MCF 10A (cell line): Measurements from ENCODE around the gene ZNF223. TPM values are rescaled to one million over a fixed set of nuclear protein-coding genes. Genes with fewer than 3 reads are reported as not detected.

Experiments
- BruUV-seq: library from RNA; stranded (reverse); fragments of 400-500 nt; replicated peaks from 2 replicates; lab custom pipeline; 2021; lab: Mats Ljungman, UMichigan
- CTCF ChIA-PET: fragments of 300-600 bp; sonication (Branson Sonifier 250); formaldehyde crosslinking; extraction: SDS; loops from one replicate; lab custom pipeline; 2021; ENCODE audit warnings: antibody characterized with exemption, inconsistent platforms; lab: Yijun Ruan, JAX
- POLR2A ChIA-PET: fragments of 300-600, 350-650 bp; sonication (Branson Sonifier 250); formaldehyde crosslinking; extraction: SDS; loops from one replicate; lab custom pipeline; 2020; ENCODE audit warnings: antibody characterized with exemption, inconsistent platforms; lab: Yijun Ruan, JAX
- DNase-seq: peaks from one replicate; pipeline ENCODE4 v3.0.0-alpha.2; 2018; ENCODE audit not compliant: unreplicated experiment
- H3K27ac Mint-ChIP-seq: one replicate; pipeline ENCODE4 v1.8.0; 2022; ENCODE audit warnings: mild to moderate bottlenecking, low read depth, mixed read lengths; ENCODE audit not compliant: unreplicated experiment
- H3K27me3 Mint-ChIP-seq: one replicate; pipeline ENCODE4 v1.8.0; 2022; ENCODE audit warnings: mixed read lengths; ENCODE audit not compliant: insufficient read depth, unreplicated experiment
- H3K36me3 Mint-ChIP-seq: one replicate; pipeline ENCODE4 v1.8.0; 2022; ENCODE audit warnings: mild to moderate bottlenecking, moderate library complexity, mixed read lengths; ENCODE audit not compliant: insufficient read depth, unreplicated experiment
- H3K4me1 Mint-ChIP-seq: one replicate; pipeline ENCODE4 v1.8.0; 2022; ENCODE audit warnings: mixed read lengths; ENCODE audit not compliant: insufficient read depth, unreplicated experiment
- H3K4me3 Mint-ChIP-seq: one replicate; pipeline ENCODE4 v1.8.0; 2022; ENCODE audit warnings: mild to moderate bottlenecking, moderate library complexity, mixed read lengths; ENCODE audit not compliant: unreplicated experiment
- H3K9me3 Mint-ChIP-seq: one replicate; pipeline ENCODE4 v1.8.0; 2022; ENCODE audit warnings: mixed read lengths; ENCODE audit not compliant: unreplicated experiment
- intact Hi-C: fragments of 100-400 bp; cut with micrococcal nuclease; formaldehyde crosslinking; loops from 2 replicates; pipeline ENCODE4 v1.14.1; 2022
- total RNA-seq: library from RNA; stranded (reverse); gene quantifications from 2 replicates; pipeline ENCODE4 v1.2.3, GENCODE V29; 2022
- TF ChIP-seq, protein P1 (sequence below): fragments of 200-600 bp; IDR thresholded peaks from one replicate; pipeline ENCODE4 v1.8.0; 2022; ENCODE audit warnings: antibody characterized with exemption, mild to moderate bottlenecking; ENCODE audit not compliant: unreplicated experiment

Gene ZNF223
- total RNA-seq, 1 experiment from 2014 or later: 0.56 TPM

DNA sequence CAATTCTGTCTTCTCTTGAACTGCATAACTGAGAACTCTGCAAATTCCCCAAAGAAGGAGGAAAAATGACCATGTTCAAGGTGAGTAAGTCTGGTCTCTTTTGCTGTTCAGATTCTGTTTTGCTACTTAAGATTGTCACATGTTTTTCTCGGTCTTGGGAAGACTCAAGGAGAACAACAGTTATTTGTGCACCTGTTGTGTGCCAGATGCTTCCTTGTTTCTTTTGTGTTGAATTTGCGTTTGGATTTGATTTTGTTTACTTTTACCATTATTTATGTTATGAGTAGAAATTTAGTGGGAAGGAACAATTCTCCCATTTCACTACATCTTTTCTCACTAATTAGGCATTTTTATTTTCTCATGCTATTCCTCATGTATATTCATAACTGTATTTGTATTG lies 24.5 kb downstream of the ZNF223 start:
- H3K9me3 Mint-ChIP-seq: peaks cover 5% of the 10 kb centered on the region
- H3K27me3 Mint-ChIP-seq: no peaks in the 10 kb centered on the region
- CTCF ChIA-PET: no interaction called here
- H3K27ac Mint-ChIP-seq: no peak overlapping the region
- peaks cover 21% of the 10 kb centered on the region for H3K36me3 Mint-ChIP-seq
- intact Hi-C loops: no loop called here
- TF ChIP-seq, protein P1, sequence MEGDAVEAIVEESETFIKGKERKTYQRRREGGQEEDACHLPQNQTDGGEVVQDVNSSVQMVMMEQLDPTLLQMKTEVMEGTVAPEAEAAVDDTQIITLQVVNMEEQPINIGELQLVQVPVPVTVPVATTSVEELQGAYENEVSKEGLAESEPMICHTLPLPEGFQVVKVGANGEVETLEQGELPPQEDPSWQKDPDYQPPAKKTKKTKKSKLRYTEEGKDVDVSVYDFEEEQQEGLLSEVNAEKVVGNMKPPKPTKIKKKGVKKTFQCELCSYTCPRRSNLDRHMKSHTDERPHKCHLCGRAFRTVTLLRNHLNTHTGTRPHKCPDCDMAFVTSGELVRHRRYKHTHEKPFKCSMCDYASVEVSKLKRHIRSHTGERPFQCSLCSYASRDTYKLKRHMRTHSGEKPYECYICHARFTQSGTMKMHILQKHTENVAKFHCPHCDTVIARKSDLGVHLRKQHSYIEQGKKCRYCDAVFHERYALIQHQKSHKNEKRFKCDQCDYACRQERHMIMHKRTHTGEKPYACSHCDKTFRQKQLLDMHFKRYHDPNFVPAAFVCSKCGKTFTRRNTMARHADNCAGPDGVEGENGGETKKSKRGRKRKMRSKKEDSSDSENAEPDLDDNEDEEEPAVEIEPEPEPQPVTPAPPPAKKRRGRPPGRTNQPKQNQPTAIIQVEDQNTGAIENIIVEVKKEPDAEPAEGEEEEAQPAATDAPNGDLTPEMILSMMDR: no peak
- BruUV-seq: no TSS peak
- no peak overlapping the region for H3K4me3 Mint-ChIP-seq
- DNase-seq: no peak
- POLR2A ChIA-PET: no interaction called here
- peaks cover 12% of the 10 kb centered on the region for H3K4me1 Mint-ChIP-seq

DNA sequence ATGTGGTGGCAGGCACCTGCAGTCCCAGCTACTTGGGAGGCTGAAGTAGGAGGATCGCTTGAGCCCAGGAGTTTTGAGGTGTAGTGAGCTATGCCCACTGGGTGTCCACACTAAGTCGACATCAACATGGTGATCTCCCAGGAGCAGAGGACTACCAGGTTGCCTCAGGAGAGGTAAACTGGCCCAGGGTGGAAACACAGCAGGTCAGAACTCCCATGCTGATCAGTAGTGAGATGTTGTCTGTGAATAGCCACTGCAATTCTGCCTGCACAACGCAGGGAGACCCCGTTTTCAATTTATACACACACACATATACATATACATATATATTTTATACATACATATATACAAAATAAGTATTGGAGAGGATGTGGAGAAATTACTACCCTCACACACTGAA lies 40.3 kb downstream of the ZNF223 start:
- ChIA-PET POLR2A (interaction anchor here (1.4 to 1.5 kb wide), 2 partner anchors 20 to 73 kb away, joined by 3 to 5 read pairs; partner anchors contain the start of genes ZNF226 and ZNF284), CTCF (interaction anchor here (1.1 kb wide), 1 partner anchor 22 kb away, joined by 3 read pairs; no protein-coding TSS in a partner anchor)
- Mint-ChIP-seq H3K4me1 (peaks cover 6% of the 10 kb centered on the region), H3K9me3 (no peaks in the 10 kb centered on the region), H3K36me3 (peaks cover 9% of the 10 kb centered on the region), H3K4me3 (no peak overlapping the region), H3K27me3 (no peaks in the 10 kb centered on the region), H3K27ac (no peak overlapping the region)
- no TSS peak for BruUV-seq
- intact Hi-C loops: loop anchor here (5.0 to 10.0 kb wide), 2 partner anchors 90 to 263 kb away; partner anchors contain the start of genes ZNF112 and ZNF230
- no peak for DNase-seq
- TF ChIP-seq, protein P1: no peak

DNA sequence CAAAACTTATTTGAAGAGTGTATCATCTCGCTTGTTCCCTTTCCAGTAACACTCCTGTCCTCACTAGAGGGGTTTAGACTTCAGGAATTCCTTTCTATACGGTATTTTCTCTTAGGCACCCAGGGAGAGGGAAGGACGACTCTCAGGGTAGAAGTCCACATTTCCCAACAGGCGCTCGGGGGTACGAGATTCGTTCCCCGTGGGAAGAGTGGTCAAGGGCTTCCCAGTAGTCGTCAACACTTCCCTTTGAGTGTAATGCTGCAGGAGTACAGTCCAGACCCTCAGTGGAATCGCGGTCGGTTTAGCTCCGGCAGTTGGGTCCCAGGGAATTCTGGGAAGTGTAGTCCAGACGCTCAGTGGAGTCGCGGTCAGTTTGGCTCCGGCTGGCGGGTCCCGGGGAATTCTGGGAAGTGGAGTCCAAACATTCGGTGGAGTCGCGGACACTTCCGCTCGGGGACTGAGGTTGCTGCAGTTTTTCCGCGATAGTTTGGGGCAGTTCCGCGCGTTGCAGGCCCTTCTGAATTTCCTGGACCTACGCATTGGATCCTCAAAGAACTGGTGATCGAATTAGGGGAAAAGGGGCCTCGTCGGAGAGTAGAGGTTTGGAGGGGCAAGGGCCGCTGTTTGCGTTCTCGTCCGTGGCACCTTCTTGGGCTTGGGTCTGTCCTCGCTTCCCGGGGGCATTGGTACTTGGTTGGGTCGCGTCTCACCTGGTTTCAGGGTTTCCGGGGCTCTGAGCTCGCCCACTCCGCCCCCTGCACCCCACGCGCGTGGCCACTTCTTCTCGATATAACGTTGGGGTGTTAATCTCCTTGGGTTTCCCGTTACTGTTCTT lies 42.3 kb downstream of the ZNF223 start, which contains the start of gene ZNF224:
TSS of gene ZNF224 (plus strand) at position 431 of the 835 bp plus-strand sequence. CDS start 3,513 bp downstream, outside the sequence.
- H3K4me1 Mint-ChIP-seq: peaks cover 6% of the 10 kb centered on the region
- ChIA-PET CTCF (interaction anchor here (0.6 to 2.1 kb wide), 4 partner anchors 20 to 154 kb away, joined by 3 to 7 read pairs (median 4); partner anchors contain the start of gene ZNF284), POLR2A (interaction anchor here (0.6 to 3.1 kb wide), 19 partner anchors 9 to 267 kb away, joined by 3 to 42 read pairs (median 6); partner anchors contain the start of genes ZNF221, ZNF225, ZNF226 and ZNF227)
- peak within 1 kb of the TSS; percentile 93 for H3K27ac Mint-ChIP-seq
- TF ChIP-seq, protein P1: no peak
- peak within 1 kb of the TSS; percentile 99 for H3K4me3 Mint-ChIP-seq
- peak; percentile 92 for DNase-seq
- H3K27me3 Mint-ChIP-seq: no peaks in the 10 kb centered on the region
- H3K36me3 Mint-ChIP-seq: peaks cover 21% of the 10 kb centered on the region
- intact Hi-C loops: loop anchor here (1.0 to 10.0 kb wide), 5 partner anchors 19 to 261 kb away; partner anchors contain the start of genes ZNF112, ZNF225, ZNF227 and ZNF230
- BruUV-seq: no TSS peak
- no peaks in the 10 kb centered on the region for H3K9me3 Mint-ChIP-seq

DNA sequence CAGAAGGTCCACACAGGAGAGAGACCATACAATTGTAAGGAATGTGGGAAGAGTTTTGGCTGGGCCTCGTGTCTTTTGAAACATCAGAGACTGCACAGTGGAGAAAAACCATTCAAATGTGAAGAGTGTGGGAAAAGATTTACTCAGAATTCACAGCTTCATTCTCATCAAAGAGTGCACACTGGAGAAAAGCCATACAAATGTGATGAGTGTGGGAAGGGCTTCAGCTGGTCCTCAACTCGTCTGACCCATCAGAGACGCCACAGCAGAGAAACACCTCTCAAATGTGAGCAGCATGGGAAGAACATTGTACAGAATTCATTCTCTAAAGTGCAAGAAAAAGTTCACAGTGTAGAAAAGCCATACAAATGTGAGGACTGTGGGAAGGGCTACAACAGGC lies 55.9 kb downstream of the ZNF223 start:
- H3K9me3 Mint-ChIP-seq: peaks cover 27% of the 10 kb centered on the region
- CTCF ChIA-PET: no interaction called here
- TSS peak; percentile 12 for BruUV-seq
- no peaks in the 10 kb centered on the region for H3K27me3 Mint-ChIP-seq
- POLR2A ChIA-PET: interaction anchor here (1.6 kb wide), 1 partner anchor 13 kb away, joined by 7 read pairs; no protein-coding TSS in a partner anchor
- H3K36me3 Mint-ChIP-seq: peaks cover 58% of the 10 kb centered on the region
- no peak for DNase-seq
- no peaks in the 10 kb centered on the region for H3K4me1 Mint-ChIP-seq
- intact Hi-C loops: no loop called here
- H3K4me3 Mint-ChIP-seq: no peak overlapping the region
- TF ChIP-seq, protein P1: no peak
- no peak overlapping the region for H3K27ac Mint-ChIP-seq
